ENCODE data around the gene NUPR2. TPM values are rescaled to one million over a fixed set of nuclear protein-coding genes. Genes with fewer than 3 reads are reported as not detected.
"Not testable (repeated sequence)": the region's sequence is repeated elsewhere in the genome, so short reads cannot be mapped to it uniquely, and the experiment has no call there.

NUPR2 gene
- total and polyA plus RNA-seq, 5 donors from 2014 or later, result 1.0 TPM; not detected in 4

- peaks cover 38% of the 10 kb centered on the region for H3K36me3 ChIP-seq (ENCODE audit: control insufficient read depth, insufficient read depth, low read length)
- not testable (repeated sequence) for H3K27ac Mint-ChIP-seq; H3K27me3 ChIP-seq (ENCODE audit: control insufficient read depth, insufficient read depth, low read length); H3K9me3 ChIP-seq (ENCODE audit: control insufficient read depth in 2 of 2, low read length in 2 of 2); H3K27ac ChIP-seq (ENCODE audit: insufficient read depth, low read length, poor library complexity, severe bottlenecking); DNase-seq; H3K4me1 Mint-ChIP-seq; H3K27me3 Mint-ChIP-seq; ATAC-seq (ENCODE audit: low read depth in 2 of 2); H3K9me3 Mint-ChIP-seq; H3K4me3 Mint-ChIP-seq; H3K4me3 ChIP-seq (ENCODE audit: low read depth, low read length); H3K4me1 ChIP-seq (ENCODE audit: control insufficient read depth, insufficient read depth, low read length, poor library complexity, severe bottlenecking)
- peaks cover 27% of the 10 kb centered on the region for H3K36me3 Mint-ChIP-seq
Measured at GRCh38 chr7:56098187-56099008, 17.8 kb downstream of the NUPR2 start.

- no peak overlapping the region for H3K27ac ChIP-seq (ENCODE audit: insufficient read depth, low read length, poor library complexity, severe bottlenecking)
- no peaks in the 10 kb centered on the region for H3K9me3 ChIP-seq (ENCODE audit: control insufficient read depth in 2 of 2, low read length in 2 of 2)
- H3K27ac Mint-ChIP-seq, result peak overlapping the region in 1 of 3 donors; percentile 45
- H3K27me3 Mint-ChIP-seq, result no peaks in the 10 kb centered on the region
- ATAC-seq (ENCODE audit: low read depth in 2 of 2) (no peak), DNase-seq (no peak)
- no peak overlapping the region for H3K4me3 ChIP-seq (ENCODE audit: low read depth, low read length)
- no peak overlapping the region for H3K4me3 Mint-ChIP-seq
- H3K9me3 Mint-ChIP-seq, result no peaks in the 10 kb centered on the region
- H3K36me3 Mint-ChIP-seq, result peaks cover 24% of the 10 kb centered on the region
- no peaks in the 10 kb centered on the region for H3K27me3 ChIP-seq (ENCODE audit: control insufficient read depth, insufficient read depth, low read length)
- peaks cover 33% of the 10 kb centered on the region for H3K36me3 ChIP-seq (ENCODE audit: control insufficient read depth, insufficient read depth, low read length)
- peaks cover 2% of the 10 kb centered on the region for H3K4me1 ChIP-seq (ENCODE audit: control insufficient read depth, insufficient read depth, low read length, poor library complexity, severe bottlenecking)
- peaks cover 4 to 5% (median 5%) of the 10 kb centered on the region in 4 donors for H3K4me1 Mint-ChIP-seq
Measured at GRCh38 chr7:56097700-56098099, 18.5 kb downstream of the NUPR2 start.

- Histone ChIP-seq H3K27me3 (ENCODE audit: control insufficient read depth, insufficient read depth, low read length) (no peaks in the 10 kb centered on the region), H3K9me3 (ENCODE audit: control insufficient read depth in 2 of 2, low read length in 2 of 2) (no peaks in the 10 kb centered on the region), H3K27ac (ENCODE audit: insufficient read depth, low read length, poor library complexity, severe bottlenecking) (no peak within 1 kb of the TSS), H3K36me3 (ENCODE audit: control insufficient read depth, insufficient read depth, low read length) (peaks cover 3% of the 10 kb centered on the region), H3K4me3 (ENCODE audit: low read depth, low read length) (no peak within 1 kb of the TSS), H3K4me1 (ENCODE audit: control insufficient read depth, insufficient read depth, low read length, poor library complexity, severe bottlenecking) (no peaks in the 10 kb centered on the region)
- DNase-seq (no peak), ATAC-seq (ENCODE audit: low read depth in 2 of 2) (no peak)
- H3K27ac Mint-ChIP-seq, result peak within 1 kb of the TSS in 2 of 3 donors; percentile 36 to 62
- H3K4me3 Mint-ChIP-seq, result peak within 1 kb of the TSS in 1 of 4 donors; percentile 15
- H3K27me3 Mint-ChIP-seq, result no peaks in the 10 kb centered on the region
- H3K9me3 Mint-ChIP-seq, result no peaks in the 10 kb centered on the region
- H3K4me1 Mint-ChIP-seq, result peaks cover 0 to 2% (median 0%) of the 10 kb centered on the region in 4 donors
- peaks cover 7% of the 10 kb centered on the region for H3K36me3 Mint-ChIP-seq
Measured at GRCh38 chr7:56092789-56093531, 23.3 kb downstream of the NUPR2 start, which contains the start of gene PHKG1. PHKG1 (minus strand) TSS chr7:56092952; CDS start chr7:56088941, 4,011 bp downstream.

- H3K27me3 Mint-ChIP-seq; H3K36me3 ChIP-seq (ENCODE audit: control insufficient read depth, insufficient read depth, low read length); DNase-seq; H3K4me1 Mint-ChIP-seq; H3K4me1 ChIP-seq (ENCODE audit: control insufficient read depth, insufficient read depth, low read length, poor library complexity, severe bottlenecking); ATAC-seq (ENCODE audit: low read depth in 2 of 2); H3K27ac ChIP-seq (ENCODE audit: insufficient read depth, low read length, poor library complexity, severe bottlenecking); H3K4me3 ChIP-seq (ENCODE audit: low read depth, low read length); H3K9me3 Mint-ChIP-seq; H3K36me3 Mint-ChIP-seq; H3K9me3 ChIP-seq (ENCODE audit: control insufficient read depth in 2 of 2, low read length in 2 of 2); H3K27me3 ChIP-seq (ENCODE audit: control insufficient read depth, insufficient read depth, low read length): not testable (repeated sequence)
- Mint-ChIP-seq H3K4me3 (peak overlapping the region in 1 of 4 donors; percentile 15), H3K27ac (peak overlapping the region in 1 of 3 donors; percentile 62)
Measured at GRCh38 chr7:56092388-56092787, 23.8 kb downstream of the NUPR2 start.

- H3K27me3 ChIP-seq (ENCODE audit: control insufficient read depth, insufficient read depth, low read length), result no peaks in the 10 kb centered on the region
- ATAC-seq (ENCODE audit: low read depth in 2 of 2) (no peak), DNase-seq (no peak)
- no peaks in the 10 kb centered on the region for H3K4me1 ChIP-seq (ENCODE audit: control insufficient read depth, insufficient read depth, low read length, poor library complexity, severe bottlenecking)
- no peak overlapping the region for H3K27ac ChIP-seq (ENCODE audit: insufficient read depth, low read length, poor library complexity, severe bottlenecking)
- peaks cover 7% of the 10 kb centered on the region for H3K36me3 Mint-ChIP-seq
- H3K4me1 Mint-ChIP-seq, result peaks cover 0 to 2% (median 0%) of the 10 kb centered on the region in 4 donors
- H3K4me3 ChIP-seq (ENCODE audit: low read depth, low read length), result no peak overlapping the region
- H3K36me3 ChIP-seq (ENCODE audit: control insufficient read depth, insufficient read depth, low read length), result peaks cover 8% of the 10 kb centered on the region
- no peaks in the 10 kb centered on the region for H3K9me3 Mint-ChIP-seq
- no peaks in the 10 kb centered on the region for H3K9me3 ChIP-seq (ENCODE audit: control insufficient read depth in 2 of 2, low read length in 2 of 2)
- H3K4me3 Mint-ChIP-seq, result no peak overlapping the region
- H3K27ac Mint-ChIP-seq, result no peak overlapping the region
- H3K27me3 Mint-ChIP-seq, result no peaks in the 10 kb centered on the region
Measured at GRCh38 chr7:56091591-56091990, 24.6 kb downstream of the NUPR2 start.

- Histone ChIP-seq H3K4me3 (ENCODE audit: low read depth, low read length) (no peak overlapping the region), H3K36me3 (ENCODE audit: control insufficient read depth, insufficient read depth, low read length) (peaks cover 8% of the 10 kb centered on the region), H3K4me1 (ENCODE audit: control insufficient read depth, insufficient read depth, low read length, poor library complexity, severe bottlenecking) (no peaks in the 10 kb centered on the region), H3K9me3 (ENCODE audit: control insufficient read depth in 2 of 2, low read length in 2 of 2) (no peaks in the 10 kb centered on the region), H3K27ac (ENCODE audit: insufficient read depth, low read length, poor library complexity, severe bottlenecking) (no peak overlapping the region), H3K27me3 (ENCODE audit: control insufficient read depth, insufficient read depth, low read length) (no peaks in the 10 kb centered on the region)
- H3K36me3 Mint-ChIP-seq, result peaks cover 11% of the 10 kb centered on the region
- peaks cover 0 to 3% (median 0%) of the 10 kb centered on the region in 4 donors for H3K4me1 Mint-ChIP-seq
- H3K27ac Mint-ChIP-seq, result no peak overlapping the region
- H3K27me3 Mint-ChIP-seq, result no peaks in the 10 kb centered on the region
- DNase-seq (no peak), ATAC-seq (ENCODE audit: low read depth in 2 of 2) (no peak)
- no peak overlapping the region for H3K4me3 Mint-ChIP-seq
- H3K9me3 Mint-ChIP-seq, result no peaks in the 10 kb centered on the region
Measured at GRCh38 chr7:56087445-56087844, 28.8 kb downstream of the NUPR2 start.

- no peak for ATAC-seq (ENCODE audit: low read depth in 2 of 2)
- no peaks in the 10 kb centered on the region for H3K9me3 Mint-ChIP-seq
- Histone ChIP-seq H3K36me3 (ENCODE audit: control insufficient read depth, insufficient read depth, low read length) (peaks cover 8% of the 10 kb centered on the region), H3K9me3 (ENCODE audit: control insufficient read depth in 2 of 2, low read length in 2 of 2) (no peaks in the 10 kb centered on the region), H3K27ac (ENCODE audit: insufficient read depth, low read length, poor library complexity, severe bottlenecking) (no peak overlapping the region), H3K4me3 (ENCODE audit: low read depth, low read length) (no peak overlapping the region), H3K4me1 (ENCODE audit: control insufficient read depth, insufficient read depth, low read length, poor library complexity, severe bottlenecking) (no peaks in the 10 kb centered on the region), H3K27me3 (ENCODE audit: control insufficient read depth, insufficient read depth, low read length) (no peaks in the 10 kb centered on the region)
- H3K27ac Mint-ChIP-seq, result no peak overlapping the region
- no peak overlapping the region for H3K4me3 Mint-ChIP-seq
- no peaks in the 10 kb centered on the region for H3K27me3 Mint-ChIP-seq
- DNase-seq, result no peak
- peaks cover 11% of the 10 kb centered on the region for H3K36me3 Mint-ChIP-seq
- peaks cover 0 to 3% (median 0%) of the 10 kb centered on the region in 4 donors for H3K4me1 Mint-ChIP-seq
Measured at GRCh38 chr7:56086761-56087160, 29.5 kb downstream of the NUPR2 start.
